Mucosa of stomach (tissue), 1 donor: Measurements from ENCODE around the gene TBC1D23.
"Not testable (repeated sequence)": the region's sequence is repeated elsewhere in the genome, so short reads cannot be mapped to it uniquely, and the experiment has no call there.

ENCODE experiments used
- H3K27me3 ChIP-seq: one replicate; pipeline ENCODE4 v1.7.0; 2013; ENCODE audit warnings: mild to moderate bottlenecking, low read length; ENCODE audit not compliant: control insufficient read depth, insufficient read depth
- H3K36me3 ChIP-seq: one replicate; pipeline ENCODE4 v1.7.0; 2013; ENCODE audit warnings: low read length; ENCODE audit not compliant: control insufficient read depth, insufficient read depth
- H3K4me1 ChIP-seq: one replicate; pipeline ENCODE4 v1.7.0; 2013; ENCODE audit warnings: mild to moderate bottlenecking, low read length; ENCODE audit not compliant: control insufficient read depth, insufficient read depth
- H3K4me3 ChIP-seq: one replicate; pipeline ENCODE4 v1.7.0; 2013; ENCODE audit warnings: low read length
- H3K9ac ChIP-seq: one replicate; pipeline ENCODE4 v1.7.0; 2013; ENCODE audit warnings: mild to moderate bottlenecking, low read length, moderate library complexity
- H3K9me3 ChIP-seq: one replicate; pipeline ENCODE4 v1.7.0; 2013; ENCODE audit warnings: mild to moderate bottlenecking, low read length, moderate library complexity; ENCODE audit not compliant: control insufficient read depth
- donor health status: Pancreatic carcinoma.

The TBC1D23 gene

DNA sequence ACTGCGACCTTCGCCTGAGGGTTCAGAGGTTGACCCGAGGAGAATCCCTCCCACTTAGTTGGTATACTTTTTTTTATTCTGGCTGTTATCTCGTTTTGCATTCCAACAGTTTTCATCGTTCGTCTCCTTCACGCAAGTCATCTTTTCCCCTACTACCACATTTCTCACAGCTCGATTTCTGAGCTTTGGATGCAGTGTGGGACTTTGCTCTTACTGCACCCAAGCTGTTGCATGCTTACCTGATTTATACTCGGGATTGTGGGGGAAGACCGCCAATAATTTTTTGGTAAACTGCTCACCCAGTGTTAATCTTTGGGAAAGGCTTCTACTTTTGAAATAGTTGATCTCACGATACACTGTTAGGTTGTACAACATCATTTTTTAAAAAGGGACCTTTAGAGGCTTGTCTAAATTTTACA lies 702 bp downstream of the TBC1D23 start:
- peak overlapping the region; percentile 93 for H3K4me3 ChIP-seq
- no peaks in the 10 kb centered on the region for H3K36me3 ChIP-seq
- peaks cover 14% of the 10 kb centered on the region for H3K4me1 ChIP-seq
- H3K9ac ChIP-seq: peak overlapping the region; percentile 99
- no peaks in the 10 kb centered on the region for H3K27me3 ChIP-seq
- H3K9me3 ChIP-seq: no peaks in the 10 kb centered on the region

DNA sequence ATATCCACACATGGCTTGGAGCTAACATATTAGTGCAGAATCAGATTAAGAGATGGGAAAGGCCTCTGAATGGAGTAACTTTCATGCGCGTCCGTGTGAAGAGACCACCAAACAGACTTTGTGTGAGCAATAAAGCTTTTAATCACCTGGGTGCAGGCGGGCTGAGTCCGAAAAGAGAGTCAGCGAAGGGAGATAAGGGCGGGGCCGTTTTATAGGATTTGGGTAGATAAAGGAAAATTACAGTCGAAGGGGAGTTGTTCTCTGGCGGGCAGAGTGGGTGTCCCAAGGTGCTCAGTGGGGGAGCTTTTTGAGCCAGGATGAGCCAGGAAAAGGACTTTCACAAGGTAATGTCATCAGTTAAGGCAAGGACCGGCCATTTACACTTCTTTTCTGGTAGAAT lies 2.1 kb downstream of the TBC1D23 start:
- not testable (repeated sequence) for H3K9ac ChIP-seq, H3K27me3 ChIP-seq, H3K36me3 ChIP-seq, H3K9me3 ChIP-seq, H3K4me3 ChIP-seq
- H3K4me1 ChIP-seq: peaks cover 14% of the 10 kb centered on the region

DNA sequence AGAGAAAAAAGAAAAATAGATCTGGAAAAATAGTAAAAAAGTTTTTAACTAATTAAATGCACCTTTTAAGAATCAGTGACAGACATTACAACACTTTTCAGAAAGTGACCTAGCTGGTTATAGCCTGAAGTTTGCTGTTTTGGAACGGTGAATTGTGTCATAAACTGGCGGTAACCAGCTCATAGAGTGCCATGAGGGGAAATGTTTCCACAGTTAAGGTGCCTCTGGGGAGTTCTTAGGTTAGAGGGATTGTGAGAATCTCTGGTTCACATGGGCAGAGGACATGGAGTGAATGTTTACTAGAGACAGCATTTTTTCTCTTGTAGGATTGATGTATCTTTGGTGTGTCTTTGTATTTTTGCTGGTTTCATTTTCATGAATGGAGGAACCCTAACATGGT lies 2.8 kb downstream of the TBC1D23 start:
- no peaks in the 10 kb centered on the region for H3K9me3 ChIP-seq

DNA sequence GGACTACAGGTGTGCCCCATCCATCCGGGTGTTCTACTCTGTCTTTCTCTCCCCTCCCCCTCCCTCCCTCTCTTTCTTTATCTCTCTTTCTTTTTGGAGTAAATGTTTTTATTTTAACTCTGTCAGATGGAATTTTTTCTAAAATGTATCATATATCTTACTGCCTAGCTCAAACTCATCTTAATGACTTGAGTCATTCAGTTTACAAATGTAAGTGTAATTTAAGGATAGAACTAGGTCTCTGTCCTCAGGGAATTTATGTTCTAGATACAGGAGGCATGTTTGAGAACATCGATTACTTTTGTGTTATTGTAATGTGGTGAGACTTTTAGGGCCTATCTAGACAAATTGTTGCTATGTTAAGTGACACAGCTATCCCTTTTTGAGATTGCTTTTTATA lies 3.5 kb downstream of the TBC1D23 start:
- Histone ChIP-seq H3K9ac (no peak overlapping the region), H3K27me3 (no peaks in the 10 kb centered on the region), H3K4me1 (peaks cover 14% of the 10 kb centered on the region), H3K36me3 (no peaks in the 10 kb centered on the region), H3K4me3 (no peak overlapping the region), H3K9me3 (no peaks in the 10 kb centered on the region)

More for the DNA sequence above, 2.8 kb downstream of the TBC1D23 start:
- no peak overlapping the region for H3K9ac ChIP-seq
- no peak overlapping the region for H3K4me3 ChIP-seq
- no peaks in the 10 kb centered on the region for H3K36me3 ChIP-seq
- no peaks in the 10 kb centered on the region for H3K27me3 ChIP-seq
- peaks cover 14% of the 10 kb centered on the region for H3K4me1 ChIP-seq

DNA sequence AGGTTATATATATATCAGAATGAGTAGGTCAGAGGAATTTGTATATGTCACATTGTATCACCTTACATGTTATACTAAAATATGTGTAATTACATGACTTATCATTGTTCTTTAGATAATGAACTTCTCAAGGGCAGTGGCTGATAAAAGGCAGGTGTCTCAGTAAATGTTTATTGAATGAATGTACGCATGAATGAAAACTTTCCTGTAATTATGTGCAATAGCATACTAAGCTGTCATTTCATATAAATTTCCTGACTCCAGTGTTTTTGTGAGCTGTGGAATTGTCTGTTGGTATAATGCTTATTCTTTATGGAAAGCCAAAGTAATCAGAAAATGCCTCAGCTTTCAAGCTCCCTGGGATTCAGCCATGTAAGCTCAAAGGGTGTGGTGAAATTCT lies 4.2 kb downstream of the TBC1D23 start:
- peaks cover 12% of the 10 kb centered on the region for H3K4me1 ChIP-seq
- no peak overlapping the region for H3K9ac ChIP-seq
- H3K4me3 ChIP-seq: no peak overlapping the region
- H3K36me3 ChIP-seq: no peaks in the 10 kb centered on the region
- no peaks in the 10 kb centered on the region for H3K9me3 ChIP-seq
- no peaks in the 10 kb centered on the region for H3K27me3 ChIP-seq

DNA sequence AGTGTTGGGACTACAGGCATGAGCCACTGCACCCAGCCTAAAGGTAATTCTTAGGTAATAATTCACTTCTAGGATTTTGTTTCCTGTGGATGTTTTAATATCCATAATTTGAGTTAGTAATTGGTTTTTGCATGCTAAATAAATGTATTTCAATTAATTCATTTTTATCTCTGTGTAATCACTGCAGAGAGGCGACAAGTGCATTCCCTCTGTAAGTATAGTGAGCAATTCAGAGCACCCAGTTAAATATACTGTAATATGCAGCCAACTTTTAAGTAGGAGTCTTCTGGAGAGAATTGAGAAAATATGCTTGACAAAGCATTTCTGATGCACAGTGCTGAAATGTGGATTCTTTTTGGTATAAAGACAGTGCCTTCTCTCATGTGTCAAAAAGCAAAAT lies 5.7 kb downstream of the TBC1D23 start:
- Histone ChIP-seq H3K4me3 (no peak overlapping the region), H3K4me1 (peaks cover 10% of the 10 kb centered on the region), H3K9ac (no peak overlapping the region), H3K36me3 (no peaks in the 10 kb centered on the region), H3K9me3 (no peaks in the 10 kb centered on the region), H3K27me3 (no peaks in the 10 kb centered on the region)

DNA sequence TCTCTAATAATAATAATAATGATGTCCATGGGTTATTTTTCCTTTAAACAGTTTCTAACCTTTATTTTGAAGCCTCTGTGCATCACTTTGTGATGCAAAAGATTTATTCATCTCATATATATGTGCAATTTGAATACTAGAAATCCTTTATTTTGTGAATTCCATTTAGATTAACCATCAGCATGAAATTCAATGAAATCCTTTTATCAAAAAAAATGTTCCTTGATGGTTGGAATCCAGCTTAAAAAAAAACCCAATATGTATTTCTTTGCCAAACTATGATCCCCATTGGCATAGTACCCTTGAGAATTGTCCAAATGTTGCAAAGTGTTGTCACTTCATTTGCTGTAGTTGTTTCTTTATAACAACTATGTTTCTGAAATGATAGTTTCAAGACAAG lies 7.4 kb downstream of the TBC1D23 start:
- no peaks in the 10 kb centered on the region for H3K36me3 ChIP-seq
- no peaks in the 10 kb centered on the region for H3K27me3 ChIP-seq
- H3K9me3 ChIP-seq: no peaks in the 10 kb centered on the region
- H3K4me1 ChIP-seq: peaks cover 5% of the 10 kb centered on the region
- H3K4me3 ChIP-seq: no peak overlapping the region
- no peak overlapping the region for H3K9ac ChIP-seq

DNA sequence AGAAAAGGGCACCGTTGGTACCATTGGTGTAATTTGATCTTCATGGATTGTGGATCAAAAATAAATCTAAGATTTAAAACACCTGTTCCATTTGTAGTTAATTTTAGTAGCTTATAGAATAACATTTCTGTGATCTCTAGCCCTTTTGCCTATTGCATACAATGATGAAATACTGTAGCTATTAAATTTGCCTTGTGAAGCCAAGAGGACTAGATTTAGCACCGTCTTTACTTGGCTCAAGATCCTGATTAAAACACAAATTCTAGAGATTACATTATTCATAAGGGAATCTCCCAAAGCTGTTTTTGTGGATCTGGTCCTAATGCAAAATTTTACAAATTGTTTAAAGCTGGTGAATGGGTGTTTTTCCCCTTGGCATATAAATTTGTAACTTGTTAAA lies 8.2 kb downstream of the TBC1D23 start:
- Histone ChIP-seq H3K4me3 (no peak overlapping the region), H3K9me3 (no peaks in the 10 kb centered on the region), H3K9ac (no peak overlapping the region), H3K36me3 (no peaks in the 10 kb centered on the region), H3K4me1 (peaks cover 5% of the 10 kb centered on the region), H3K27me3 (no peaks in the 10 kb centered on the region)

DNA sequence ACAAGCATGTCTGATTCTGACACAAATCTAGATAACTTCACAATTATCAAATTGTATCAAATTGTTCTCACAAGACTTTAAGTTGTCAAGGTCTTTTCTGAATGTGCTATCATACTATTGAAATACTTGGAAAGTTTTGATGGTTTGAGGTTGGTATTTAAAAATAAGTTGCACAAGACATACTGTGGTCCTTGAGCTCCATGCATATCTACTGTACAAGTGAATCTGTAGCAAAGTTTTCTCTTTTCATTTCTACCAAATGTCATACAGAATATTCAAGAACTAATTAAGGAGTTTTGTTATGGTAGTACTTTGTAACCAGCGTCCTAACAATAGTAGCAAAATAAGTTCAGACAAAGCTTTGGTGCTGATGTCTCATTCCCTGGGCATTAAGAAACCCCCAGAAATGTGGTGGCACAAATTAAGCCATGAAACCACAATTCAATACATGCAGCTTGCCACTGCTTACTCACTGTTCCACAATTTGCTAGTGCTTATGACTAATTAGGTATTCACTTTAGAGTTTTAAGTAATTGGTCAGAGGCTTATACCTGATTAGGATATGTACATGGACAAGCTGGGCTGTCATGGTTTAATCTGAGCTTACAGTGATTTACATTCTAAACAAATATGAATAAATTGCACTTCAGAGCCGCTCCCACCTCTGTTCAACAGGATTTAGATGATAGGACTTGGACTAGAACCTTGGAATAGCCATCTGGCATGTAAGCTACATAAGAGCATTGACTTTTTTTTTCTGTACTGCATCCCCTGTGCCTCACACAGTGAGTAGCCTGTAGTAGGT lies 8.8 kb downstream of the TBC1D23 start:
- H3K36me3 ChIP-seq: no peaks in the 10 kb centered on the region
- H3K9ac ChIP-seq: no peak overlapping the region
- no peaks in the 10 kb centered on the region for H3K9me3 ChIP-seq
- H3K27me3 ChIP-seq: no peaks in the 10 kb centered on the region
- no peak overlapping the region for H3K4me3 ChIP-seq
- H3K4me1 ChIP-seq: peaks cover 5% of the 10 kb centered on the region

DNA sequence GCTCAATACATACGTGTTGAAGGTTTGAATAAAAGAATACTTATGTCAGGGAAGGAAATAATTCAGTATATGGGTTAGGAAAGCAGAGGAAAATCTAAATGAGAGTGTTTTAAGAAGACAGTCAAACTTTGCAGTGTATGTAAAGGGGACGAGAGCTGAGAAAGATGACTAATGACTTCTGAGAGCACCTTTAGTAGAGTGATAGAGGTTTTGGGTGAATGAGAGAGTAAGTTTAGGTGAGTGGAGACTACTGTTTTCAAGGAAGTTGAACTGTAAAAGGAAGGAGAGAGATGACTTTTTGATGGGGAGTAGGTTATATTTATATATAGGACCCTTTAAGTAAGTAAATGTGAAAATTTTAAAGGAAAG lies 9.4 kb downstream of the TBC1D23 start:
- Histone ChIP-seq H3K9ac (no peak overlapping the region), H3K4me1 (no peaks in the 10 kb centered on the region)

DNA sequence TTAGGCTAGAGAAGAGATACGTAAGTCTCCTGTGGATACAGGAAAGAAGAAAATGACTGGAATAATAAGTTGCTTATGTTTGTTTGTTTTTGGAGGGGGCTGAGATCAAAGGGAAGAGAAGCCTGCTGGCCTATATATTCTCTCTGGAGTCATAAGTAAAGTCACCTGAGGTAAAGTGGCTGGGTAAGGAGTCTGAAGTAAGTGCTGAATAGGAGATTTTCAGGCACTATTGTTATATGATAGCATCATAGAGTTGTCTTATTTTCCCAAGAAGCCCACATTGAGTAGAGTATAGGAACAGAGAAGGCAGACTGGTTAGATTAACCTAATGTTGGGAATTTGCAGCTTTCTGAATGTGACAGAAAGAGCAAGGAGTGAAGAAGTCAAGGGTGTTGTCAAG lies 10.7 kb downstream of the TBC1D23 start:
- H3K36me3 ChIP-seq: no peaks in the 10 kb centered on the region
- H3K4me1 ChIP-seq: no peaks in the 10 kb centered on the region
- no peak overlapping the region for H3K9ac ChIP-seq
- H3K9me3 ChIP-seq: no peaks in the 10 kb centered on the region
- H3K4me3 ChIP-seq: no peak overlapping the region
- H3K27me3 ChIP-seq: no peaks in the 10 kb centered on the region

More for the DNA sequence above, 9.4 kb downstream of the TBC1D23 start:
- no peaks in the 10 kb centered on the region for H3K36me3 ChIP-seq
- H3K9me3 ChIP-seq: no peaks in the 10 kb centered on the region
- no peaks in the 10 kb centered on the region for H3K27me3 ChIP-seq
- no peak overlapping the region for H3K4me3 ChIP-seq

DNA sequence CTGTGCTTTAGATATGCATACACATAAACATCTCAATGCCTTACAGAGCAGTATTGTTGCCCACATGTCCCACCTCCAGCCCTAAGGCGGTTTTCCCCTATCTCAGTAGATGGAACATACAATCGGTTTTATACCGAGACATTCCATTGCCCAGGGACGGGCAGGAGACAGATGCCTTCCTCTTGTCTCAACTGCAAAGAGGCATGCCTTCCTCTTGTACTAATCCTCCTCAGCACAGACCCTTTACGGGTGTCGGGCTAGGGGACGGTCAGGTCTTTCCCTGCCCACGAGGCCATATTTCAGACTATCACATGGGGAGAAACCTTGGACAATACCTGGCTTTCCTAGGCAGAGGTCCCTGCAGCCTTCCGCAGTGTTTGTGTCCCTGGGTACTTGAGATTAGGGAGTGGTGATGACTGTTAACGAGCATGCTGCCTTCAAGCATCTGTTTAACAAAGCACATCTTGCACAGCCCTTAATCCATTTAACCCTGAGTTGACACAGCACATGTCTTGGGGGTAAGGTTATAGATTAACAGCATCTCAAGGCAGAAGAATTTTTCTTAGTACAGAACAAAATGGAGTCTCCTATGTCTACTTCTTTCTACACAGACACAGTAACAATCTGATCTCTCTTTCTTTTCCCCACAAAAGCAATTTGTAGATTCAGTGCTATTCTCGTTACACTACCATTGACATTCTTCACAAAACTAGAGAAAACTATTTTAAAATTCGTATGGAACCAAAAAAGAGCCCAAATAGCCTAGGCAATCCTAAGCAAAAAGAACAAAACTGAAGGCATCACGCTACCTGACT lies 12.2 kb downstream of the TBC1D23 start:
- H3K9ac ChIP-seq, H3K4me1 ChIP-seq, H3K4me3 ChIP-seq, H3K27me3 ChIP-seq, H3K9me3 ChIP-seq, H3K36me3 ChIP-seq: not testable (repeated sequence)
